ENCODE measurements around the gene NLRP10.

The NLRP10 gene

DNA sequence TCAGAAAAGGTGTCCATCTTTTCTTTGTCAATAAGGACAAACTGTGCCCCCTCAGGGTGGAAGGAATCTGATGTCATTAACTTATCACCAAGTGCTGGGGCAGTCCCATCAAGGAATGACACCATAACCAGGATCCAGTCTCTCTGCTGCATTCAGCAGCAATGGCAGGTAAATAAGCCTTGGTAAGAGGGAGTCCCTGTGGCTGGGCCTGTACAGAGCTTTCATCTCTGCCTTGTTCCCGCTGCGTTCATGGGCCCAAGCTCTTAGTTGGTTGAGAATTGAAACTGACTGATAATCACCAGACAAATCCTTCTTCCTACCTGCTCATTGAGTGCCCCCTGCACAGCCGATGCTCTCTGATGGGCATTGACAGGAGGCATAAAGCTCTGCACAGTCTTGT, 44.6 kb upstream of the NLRP10 start:
- no peak overlapping the region for H3K14ac ChIP-seq (ENCODE audit: low read length)
- H3K27me3 ChIP-seq (ENCODE audit: control insufficient read depth in 3 of 3, insufficient read depth in 3 of 3, low read depth in 1 of 3, low read length in 3 of 3), result peaks cover 0 to 24% (median 0%) of the 10 kb centered on the region in 3 experiments
- H4K8ac ChIP-seq (ENCODE audit: low read depth, low read length), result no peak overlapping the region
- no peak overlapping the region for H3K4me2 ChIP-seq (ENCODE audit: insufficient read depth, low read length, poor library complexity, severe bottlenecking)
- no peaks in the 10 kb centered on the region for H3K36me3 ChIP-seq (replicated peaks in 1 of 2; ENCODE audit: control insufficient read depth in 2 of 2, insufficient read depth in 2 of 2, low read length in 2 of 2)
- no peak overlapping the region for H3K9ac ChIP-seq (ENCODE audit: low read depth, low read length, poor library complexity)
- no peaks in the 10 kb centered on the region for H3K9me3 ChIP-seq (replicated peaks in 1 of 2; ENCODE audit: control insufficient read depth in 2 of 2, insufficient read depth in 1 of 2, low read depth in 1 of 2, low read length in 2 of 2)
- no peaks in the 10 kb centered on the region for H3K4me1 ChIP-seq (ENCODE audit: control insufficient read depth in 2 of 2, insufficient read depth in 1 of 2, low read depth in 1 of 2, low read length in 2 of 2)
- H3K4ac ChIP-seq (ENCODE audit: low read length), result no peak overlapping the region
- H3K79me1 ChIP-seq (ENCODE audit: low read depth, low read length), result no peaks in the 10 kb centered on the region
- no peak overlapping the region for H2BK120ac ChIP-seq (ENCODE audit: low read depth, low read length)
- no peak for DNase-seq (ENCODE audit: low spot score)
- no peak overlapping the region for H2AK5ac ChIP-seq (ENCODE audit: low read depth, low read length)
- no peak overlapping the region for H4K91ac ChIP-seq (ENCODE audit: low read depth, low read length, poor library complexity)
- no peak overlapping the region for H2BK15ac ChIP-seq (ENCODE audit: low read length)
- H2BK5ac ChIP-seq (ENCODE audit: low read length), result no peak overlapping the region
- H3K4me3 ChIP-seq (ENCODE audit: low read length in 2 of 2), result no peak overlapping the region
- H3K18ac ChIP-seq (ENCODE audit: low read length), result no peak overlapping the region
- WGBS, 2 donors (ENCODE audit: extremely low coverage in 2 of 2, insufficient read length in 2 of 2, insufficient replicate concordance in 1 of 2), result no CpG with 5 or more reads among the region's 3 CpGs
- H2BK12ac ChIP-seq (ENCODE audit: low read length), result no peak overlapping the region
- H3K23ac ChIP-seq (ENCODE audit: low read depth, low read length, poor library complexity), result no peak overlapping the region
- no peak overlapping the region for H3K27ac ChIP-seq (replicated peaks; ENCODE audit: low read length)
- H2AFZ ChIP-seq (ENCODE audit: low read length), result no peak overlapping the region

GRCh38 chr11:8008212-8008611, 43.0 kb upstream of the NLRP10 start:
- Histone ChIP-seq H3K23ac (ENCODE audit: low read depth, low read length, poor library complexity) (no peak overlapping the region), H2AFZ (ENCODE audit: low read length) (no peak overlapping the region), H3K9me3 (replicated peaks in 1 of 2; ENCODE audit: control insufficient read depth in 2 of 2, insufficient read depth in 1 of 2, low read depth in 1 of 2, low read length in 2 of 2) (no peaks in the 10 kb centered on the region), H3K4me2 (ENCODE audit: insufficient read depth, low read length, poor library complexity, severe bottlenecking) (no peak overlapping the region), H3K4me3 (ENCODE audit: low read length in 2 of 2) (no peak overlapping the region), H4K91ac (ENCODE audit: low read depth, low read length, poor library complexity) (no peak overlapping the region), H3K18ac (ENCODE audit: low read length) (no peak overlapping the region), H3K27me3 (ENCODE audit: control insufficient read depth in 3 of 3, insufficient read depth in 3 of 3, low read depth in 1 of 3, low read length in 3 of 3) (peaks cover 0 to 22% (median 0%) of the 10 kb centered on the region in 3 experiments), H2AK5ac (ENCODE audit: low read depth, low read length) (no peak overlapping the region), H3K9ac (ENCODE audit: low read depth, low read length, poor library complexity) (no peak overlapping the region), H2BK12ac (ENCODE audit: low read length) (no peak overlapping the region), H3K14ac (ENCODE audit: low read length) (no peak overlapping the region), H4K8ac (ENCODE audit: low read depth, low read length) (no peak overlapping the region), H2BK5ac (ENCODE audit: low read length) (no peak overlapping the region), H3K4me1 (ENCODE audit: control insufficient read depth in 2 of 2, insufficient read depth in 1 of 2, low read depth in 1 of 2, low read length in 2 of 2) (no peaks in the 10 kb centered on the region), H2BK15ac (ENCODE audit: low read length) (no peak overlapping the region), H2BK120ac (ENCODE audit: low read depth, low read length) (no peak overlapping the region), H3K4ac (ENCODE audit: low read length) (no peak overlapping the region), H3K36me3 (replicated peaks in 1 of 2; ENCODE audit: control insufficient read depth in 2 of 2, insufficient read depth in 2 of 2, low read length in 2 of 2) (no peaks in the 10 kb centered on the region), H3K79me1 (ENCODE audit: low read depth, low read length) (no peaks in the 10 kb centered on the region), H3K27ac (replicated peaks; ENCODE audit: low read length) (no peak overlapping the region)
- no CpG with 5 or more reads among the region's 4 CpGs for WGBS, 2 donors (ENCODE audit: extremely low coverage in 2 of 2, insufficient read length in 2 of 2, insufficient replicate concordance in 1 of 2)
- DNase-seq (ENCODE audit: low spot score), result no peak

DNA sequence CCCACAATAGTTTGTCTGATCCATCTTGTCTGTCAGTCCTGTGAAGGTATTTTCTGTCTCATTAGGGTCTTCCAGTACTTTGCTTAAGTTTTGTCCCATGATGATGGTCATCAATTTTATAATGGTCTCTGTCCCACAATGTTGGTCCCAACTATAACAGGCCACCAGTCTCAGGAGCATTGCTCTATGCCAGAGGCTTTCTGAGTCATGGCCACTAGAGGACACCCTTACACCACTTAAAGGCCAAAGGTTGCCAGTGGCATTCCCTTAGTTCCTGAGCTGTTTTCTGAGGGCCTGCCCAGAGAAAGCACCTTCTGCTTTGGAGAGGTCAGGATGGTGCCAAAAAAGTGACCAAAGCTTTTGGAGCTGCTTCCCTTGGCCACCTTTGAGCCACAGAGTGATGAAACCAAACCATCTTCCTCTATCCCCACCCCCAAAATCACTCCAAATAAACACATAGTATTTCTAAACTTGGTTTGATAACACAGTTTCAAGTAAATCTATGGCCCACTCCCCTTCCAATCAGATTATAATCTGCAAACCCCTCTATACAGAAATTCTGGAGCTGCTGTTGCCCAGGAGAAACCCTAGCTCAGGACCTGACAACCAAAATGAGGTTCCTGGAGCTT, 41.2 kb upstream of the NLRP10 start:
- H2BK12ac ChIP-seq (ENCODE audit: low read length), result no peak overlapping the region
- H3K4me3 ChIP-seq (ENCODE audit: low read length in 2 of 2), result no peak overlapping the region
- no peak overlapping the region for H2BK120ac ChIP-seq (ENCODE audit: low read depth, low read length)

DNA sequence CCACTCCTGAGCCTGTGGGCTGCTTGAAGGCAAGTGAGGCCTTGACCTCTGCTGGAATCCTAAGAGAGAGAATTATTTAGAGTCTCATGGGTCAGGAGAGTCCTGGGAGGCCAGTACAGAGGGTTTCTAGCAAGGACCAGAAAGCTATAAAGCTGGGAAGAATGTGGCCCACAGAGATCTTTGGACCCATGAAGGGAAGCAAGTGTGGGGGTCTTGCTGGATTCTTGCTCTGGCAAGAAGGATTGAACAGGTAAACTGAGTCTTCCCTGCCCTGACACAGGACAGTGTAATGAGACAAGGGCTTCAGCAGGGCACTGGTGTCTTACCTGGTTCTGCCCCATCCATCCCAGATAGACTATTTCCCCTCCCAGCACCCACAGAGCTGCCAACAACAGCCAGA, 40.3 kb upstream of the NLRP10 start:
- peaks cover 0 to 13% (median 0%) of the 10 kb centered on the region in 3 experiments for H3K27me3 ChIP-seq (ENCODE audit: control insufficient read depth in 3 of 3, insufficient read depth in 3 of 3, low read depth in 1 of 3, low read length in 3 of 3)
- H2BK12ac ChIP-seq (ENCODE audit: low read length), result no peak overlapping the region
- H3K9ac ChIP-seq (ENCODE audit: low read depth, low read length, poor library complexity), result peak overlapping the region; percentile 45
- H4K8ac ChIP-seq (ENCODE audit: low read depth, low read length), result no peak overlapping the region
- H3K18ac ChIP-seq (ENCODE audit: low read length), result no peak overlapping the region
- no peak overlapping the region for H2AFZ ChIP-seq (ENCODE audit: low read length)
- H3K4me2 ChIP-seq (ENCODE audit: insufficient read depth, low read length, poor library complexity, severe bottlenecking), result no peak overlapping the region
- no peak overlapping the region for H3K27ac ChIP-seq (replicated peaks; ENCODE audit: low read length)
- H3K4me1 ChIP-seq (ENCODE audit: control insufficient read depth in 2 of 2, insufficient read depth in 1 of 2, low read depth in 1 of 2, low read length in 2 of 2), result no peaks in the 10 kb centered on the region
- no peak overlapping the region for H4K91ac ChIP-seq (ENCODE audit: low read depth, low read length, poor library complexity)
- H3K23ac ChIP-seq (ENCODE audit: low read depth, low read length, poor library complexity), result no peak overlapping the region
- H3K4ac ChIP-seq (ENCODE audit: low read length), result no peak overlapping the region
- H3K14ac ChIP-seq (ENCODE audit: low read length), result no peak overlapping the region
- H3K4me3 ChIP-seq (ENCODE audit: low read length in 2 of 2), result no peak overlapping the region
- no peak overlapping the region for H2BK5ac ChIP-seq (ENCODE audit: low read length)
- H2BK15ac ChIP-seq (ENCODE audit: low read length), result no peak overlapping the region
- DNase-seq (ENCODE audit: low spot score), result no peak
- no peak overlapping the region for H2BK120ac ChIP-seq (ENCODE audit: low read depth, low read length)
- no peak overlapping the region for H2AK5ac ChIP-seq (ENCODE audit: low read depth, low read length)
- no peaks in the 10 kb centered on the region for H3K9me3 ChIP-seq (replicated peaks in 1 of 2; ENCODE audit: control insufficient read depth in 2 of 2, insufficient read depth in 1 of 2, low read depth in 1 of 2, low read length in 2 of 2)
- no peaks in the 10 kb centered on the region for H3K79me1 ChIP-seq (ENCODE audit: low read depth, low read length)
- peaks cover 0 to 1% of the 10 kb centered on the region in 2 donors for H3K36me3 ChIP-seq (replicated peaks in 1 of 2; ENCODE audit: control insufficient read depth in 2 of 2, insufficient read depth in 2 of 2, low read length in 2 of 2)

More for the DNA sequence above, 41.2 kb upstream of the NLRP10 start:
- H2BK15ac ChIP-seq (ENCODE audit: low read length), result no peak overlapping the region
- no peak overlapping the region for H3K23ac ChIP-seq (ENCODE audit: low read depth, low read length, poor library complexity)
- H3K18ac ChIP-seq (ENCODE audit: low read length), result no peak overlapping the region
- no peaks in the 10 kb centered on the region for H3K36me3 ChIP-seq (replicated peaks in 1 of 2; ENCODE audit: control insufficient read depth in 2 of 2, insufficient read depth in 2 of 2, low read length in 2 of 2)
- H3K4me1 ChIP-seq (ENCODE audit: control insufficient read depth in 2 of 2, insufficient read depth in 1 of 2, low read depth in 1 of 2, low read length in 2 of 2), result no peaks in the 10 kb centered on the region
- H3K27me3 ChIP-seq (ENCODE audit: control insufficient read depth in 3 of 3, insufficient read depth in 3 of 3, low read depth in 1 of 3, low read length in 3 of 3), result peaks cover 0 to 16% (median 0%) of the 10 kb centered on the region in 3 experiments
- H3K27ac ChIP-seq (replicated peaks; ENCODE audit: low read length), result no peak overlapping the region
- no peaks in the 10 kb centered on the region for H3K9me3 ChIP-seq (replicated peaks in 1 of 2; ENCODE audit: control insufficient read depth in 2 of 2, insufficient read depth in 1 of 2, low read depth in 1 of 2, low read length in 2 of 2)
- no peaks in the 10 kb centered on the region for H3K79me1 ChIP-seq (ENCODE audit: low read depth, low read length)
- no peak overlapping the region for H3K14ac ChIP-seq (ENCODE audit: low read length)
- H2AK5ac ChIP-seq (ENCODE audit: low read depth, low read length), result no peak overlapping the region
- no peak overlapping the region for H3K4ac ChIP-seq (ENCODE audit: low read length)
- H3K9ac ChIP-seq (ENCODE audit: low read depth, low read length, poor library complexity), result no peak overlapping the region
- no peak overlapping the region for H2BK5ac ChIP-seq (ENCODE audit: low read length)
- no peak overlapping the region for H2AFZ ChIP-seq (ENCODE audit: low read length)
- DNase-seq (ENCODE audit: low spot score), result peak; percentile 66
- H4K8ac ChIP-seq (ENCODE audit: low read depth, low read length), result no peak overlapping the region
- H3K4me2 ChIP-seq (ENCODE audit: insufficient read depth, low read length, poor library complexity, severe bottlenecking), result no peak overlapping the region
- no peak overlapping the region for H4K91ac ChIP-seq (ENCODE audit: low read depth, low read length, poor library complexity)
